Neural cell (in vitro differentiated cells): ENCODE measurements around the gene TMCC2. TPM values are rescaled to one million over a fixed set of nuclear protein-coding genes. Genes with fewer than 3 reads are reported as not detected.

Source experiments
- H2AFZ ChIP-seq: fragments of 200-600, 300-800 bp; sonication (generic), shearing (Covaris generic); 2 replicates; pipeline ENCODE4 v1.6.0; 2014; ENCODE audit warnings: low read depth, mild to moderate bottlenecking, antibody characterized with exemption, low read length, moderate library complexity
- H3F3A ChIP-seq: fragments of 200-600 bp; shearing (Covaris generic); 2 replicates; pipeline ENCODE4 v1.6.1; 2016; ENCODE audit warnings: mild to moderate bottlenecking, moderate library complexity, mixed read lengths, antibody characterized with exemption, low read length; ENCODE audit not compliant: insufficient read depth, poor library complexity, severe bottlenecking
- H3K27ac ChIP-seq: fragments of 200-600, 300-800 bp; sonication (generic), shearing (Covaris generic); 2 replicates; pipeline ENCODE4 v1.5.1; 2014; ENCODE audit warnings: mild to moderate bottlenecking, low read length, moderate library complexity
- H3K27me3 ChIP-seq: fragments of 300-800, 200-600 bp; sonication (generic), shearing (Covaris generic); 2 replicates; pipeline ENCODE4 v1.6.0; 2014; ENCODE audit warnings: mild to moderate bottlenecking, low read depth, low read length, moderate library complexity; ENCODE audit not compliant: insufficient read depth
- H3K36me3 ChIP-seq: fragments of 300-800, 200-600 bp; sonication (generic), shearing (Covaris generic); 2 replicates; pipeline ENCODE4 v1.5.1; 2014; ENCODE audit warnings: mild to moderate bottlenecking, antibody characterized with exemption, low read length, moderate library complexity; ENCODE audit not compliant: insufficient read depth
- H3K4me2 ChIP-seq: fragments of 300-800, 200-600 bp; sonication (generic), shearing (Covaris generic); 2 replicates; pipeline ENCODE4 v1.6.0; 2014; ENCODE audit warnings: mild to moderate bottlenecking, low read length
- H3K4me3 ChIP-seq: fragments of 300-800, 200-600 bp; sonication (generic), shearing (Covaris generic); 2 replicates; pipeline ENCODE4 v1.5.1; 2014; ENCODE audit warnings: mild to moderate bottlenecking, low read length, moderate library complexity
- H3K79me2 ChIP-seq: fragments of 200-600 bp; shearing (Covaris generic); replicated peaks from 2 replicates; pipeline ENCODE4 v1.6.0; 2014; ENCODE audit warnings: mild to moderate bottlenecking, low read length, moderate library complexity; ENCODE audit not compliant: insufficient read depth
- H3K9ac ChIP-seq: fragments of 300-800, 200-600 bp; sonication (generic), shearing (Covaris generic); 2 replicates; pipeline ENCODE4 v1.6.1; 2016; ENCODE audit warnings: mild to moderate bottlenecking, low read length, mixed read lengths
- H3K9me2 ChIP-seq: fragments of 200-600 bp; shearing (Covaris generic); 2 replicates; pipeline ENCODE4 v1.6.1; 2016; ENCODE audit warnings: mild to moderate bottlenecking, low read length, mixed read lengths; ENCODE audit not compliant: insufficient read depth
- H3K9me3 ChIP-seq: fragments of 200-600, 300-800 bp; sonication (generic), shearing (Covaris generic); 2 replicates; pipeline ENCODE4 v1.6.1; 2016; ENCODE audit warnings: mild to moderate bottlenecking, mixed run types, low read length, moderate library complexity, mixed read lengths
- H4K20me1 ChIP-seq: fragments of 200-600 bp; shearing (Covaris generic); 2 replicates; pipeline ENCODE4 v1.6.1; 2016; ENCODE audit warnings: mild to moderate bottlenecking, mixed run types; ENCODE audit not compliant: insufficient read depth
- EP300 ChIP-seq: fragments of 450-650 bp; conservative IDR thresholded peaks from 2 replicates; pipeline ENCODE4 v1.6.1; 2014; ENCODE audit warnings: antibody characterized with exemption, mild to moderate bottlenecking, moderate library complexity; ENCODE audit not compliant: poor library complexity, severe bottlenecking
- EZH2 ChIP-seq: fragments of 200-600, 300-800 bp; shearing (Covaris generic), sonication (generic); IDR thresholded peaks from 2 replicates; pipeline ENCODE4 v1.6.1; 2014; ENCODE audit warnings: antibody characterized with exemption, low read length, borderline replicate concordance, mild to moderate bottlenecking; ENCODE audit not compliant: insufficient read depth, poor library complexity, severe bottlenecking
- MXI1 ChIP-seq: fragments of 450-650 bp; conservative IDR thresholded peaks from 2 replicates; pipeline ENCODE4 v1.6.1; 2014; ENCODE audit warnings: antibody characterized with exemption, mild to moderate bottlenecking; ENCODE audit not compliant: poor library complexity, severe bottlenecking
- POLR2AphosphoS5 ChIP-seq: IDR thresholded peaks from 2 replicates; pipeline ENCODE4 v1.6.1; 2012
- RAD21 ChIP-seq: fragments of 450-650 bp; conservative IDR thresholded peaks from 2 replicates; pipeline ENCODE4 v1.6.1; 2014; ENCODE audit warnings: antibody characterized with exemption, mild to moderate bottlenecking, moderate library complexity
- SMC3 ChIP-seq: fragments of 450-650 bp; conservative IDR thresholded peaks from 2 replicates; pipeline ENCODE4 v1.6.1; 2014; ENCODE audit warnings: antibody characterized with exemption, mild to moderate bottlenecking, moderate library complexity; ENCODE audit not compliant: poor library complexity
- TAF1 ChIP-seq: IDR thresholded peaks from 2 replicates; pipeline ENCODE4 v1.6.1; 2012; ENCODE audit warnings: low read depth
- polyA plus RNA-seq: library from polyadenylated mRNA; depleted of rRNA; stranded (reverse); fragments of >200 nt; gene quantifications from 2 replicates; pipeline ENCODE4 v1.2.3, GENCODE V29; 2014
- TF ChIP-seq, protein P1 (sequence below): fragments of 450-650 bp; IDR thresholded peaks from 2 replicates; pipeline ENCODE4 v1.5.1; 2014; ENCODE audit warnings: antibody characterized with exemption, mild to moderate bottlenecking, moderate library complexity; ENCODE audit not compliant: poor library complexity, severe bottlenecking
- TF ChIP-seq, protein P2 (sequence below): IDR thresholded peaks from 2 replicates; pipeline ENCODE4 v1.6.1; 2012; ENCODE audit warnings: borderline replicate concordance

TMCC2 gene
- polyA plus RNA-seq, 1 donor from 2014 or later, result 32.2 TPM

DNA sequence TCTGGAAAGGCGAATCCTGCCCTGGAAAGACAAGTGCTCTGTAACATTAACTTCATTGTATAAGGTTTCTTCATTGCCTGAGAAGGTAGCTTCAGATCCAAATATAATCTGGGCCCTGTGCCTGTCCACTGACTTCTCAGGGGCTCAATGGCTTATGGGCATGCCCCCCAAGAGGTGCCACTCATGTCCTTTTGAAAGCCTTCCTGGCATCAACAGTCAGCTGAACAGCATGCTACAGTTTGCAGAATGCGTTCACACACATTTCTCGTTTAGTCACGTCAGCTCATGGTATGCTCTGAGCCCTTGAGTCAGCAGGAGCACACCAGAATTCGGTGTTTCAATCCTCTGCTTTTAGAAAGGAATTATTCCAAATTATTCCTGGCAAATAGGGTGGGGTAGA is 23.8 kb downstream of the TMCC2 start:
- Histone ChIP-seq H3K36me3 (no peaks in the 10 kb centered on the region), H2AFZ (no peak overlapping the region), H3K9me3 (no peaks in the 10 kb centered on the region), H3F3A (no peaks in the 10 kb centered on the region), H3K79me2 (no peaks in the 10 kb centered on the region), H3K9me2 (no peaks in the 10 kb centered on the region), H3K27ac (no peak overlapping the region), H3K9ac (no peak overlapping the region), H3K27me3 (no peaks in the 10 kb centered on the region), H4K20me1 (no peaks in the 10 kb centered on the region), H3K4me2 (no peak overlapping the region), H3K4me3 (no peak overlapping the region)
- TF ChIP-seq EZH2 (no peak), TAF1 (no peak), MXI1 (no peak), POLR2AphosphoS5 (no peak), RAD21 (no peak), EP300 (no peak), SMC3 (no peak)
- TF ChIP-seq, protein P1, sequence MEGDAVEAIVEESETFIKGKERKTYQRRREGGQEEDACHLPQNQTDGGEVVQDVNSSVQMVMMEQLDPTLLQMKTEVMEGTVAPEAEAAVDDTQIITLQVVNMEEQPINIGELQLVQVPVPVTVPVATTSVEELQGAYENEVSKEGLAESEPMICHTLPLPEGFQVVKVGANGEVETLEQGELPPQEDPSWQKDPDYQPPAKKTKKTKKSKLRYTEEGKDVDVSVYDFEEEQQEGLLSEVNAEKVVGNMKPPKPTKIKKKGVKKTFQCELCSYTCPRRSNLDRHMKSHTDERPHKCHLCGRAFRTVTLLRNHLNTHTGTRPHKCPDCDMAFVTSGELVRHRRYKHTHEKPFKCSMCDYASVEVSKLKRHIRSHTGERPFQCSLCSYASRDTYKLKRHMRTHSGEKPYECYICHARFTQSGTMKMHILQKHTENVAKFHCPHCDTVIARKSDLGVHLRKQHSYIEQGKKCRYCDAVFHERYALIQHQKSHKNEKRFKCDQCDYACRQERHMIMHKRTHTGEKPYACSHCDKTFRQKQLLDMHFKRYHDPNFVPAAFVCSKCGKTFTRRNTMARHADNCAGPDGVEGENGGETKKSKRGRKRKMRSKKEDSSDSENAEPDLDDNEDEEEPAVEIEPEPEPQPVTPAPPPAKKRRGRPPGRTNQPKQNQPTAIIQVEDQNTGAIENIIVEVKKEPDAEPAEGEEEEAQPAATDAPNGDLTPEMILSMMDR, result no peak
- TF ChIP-seq, protein P2, sequence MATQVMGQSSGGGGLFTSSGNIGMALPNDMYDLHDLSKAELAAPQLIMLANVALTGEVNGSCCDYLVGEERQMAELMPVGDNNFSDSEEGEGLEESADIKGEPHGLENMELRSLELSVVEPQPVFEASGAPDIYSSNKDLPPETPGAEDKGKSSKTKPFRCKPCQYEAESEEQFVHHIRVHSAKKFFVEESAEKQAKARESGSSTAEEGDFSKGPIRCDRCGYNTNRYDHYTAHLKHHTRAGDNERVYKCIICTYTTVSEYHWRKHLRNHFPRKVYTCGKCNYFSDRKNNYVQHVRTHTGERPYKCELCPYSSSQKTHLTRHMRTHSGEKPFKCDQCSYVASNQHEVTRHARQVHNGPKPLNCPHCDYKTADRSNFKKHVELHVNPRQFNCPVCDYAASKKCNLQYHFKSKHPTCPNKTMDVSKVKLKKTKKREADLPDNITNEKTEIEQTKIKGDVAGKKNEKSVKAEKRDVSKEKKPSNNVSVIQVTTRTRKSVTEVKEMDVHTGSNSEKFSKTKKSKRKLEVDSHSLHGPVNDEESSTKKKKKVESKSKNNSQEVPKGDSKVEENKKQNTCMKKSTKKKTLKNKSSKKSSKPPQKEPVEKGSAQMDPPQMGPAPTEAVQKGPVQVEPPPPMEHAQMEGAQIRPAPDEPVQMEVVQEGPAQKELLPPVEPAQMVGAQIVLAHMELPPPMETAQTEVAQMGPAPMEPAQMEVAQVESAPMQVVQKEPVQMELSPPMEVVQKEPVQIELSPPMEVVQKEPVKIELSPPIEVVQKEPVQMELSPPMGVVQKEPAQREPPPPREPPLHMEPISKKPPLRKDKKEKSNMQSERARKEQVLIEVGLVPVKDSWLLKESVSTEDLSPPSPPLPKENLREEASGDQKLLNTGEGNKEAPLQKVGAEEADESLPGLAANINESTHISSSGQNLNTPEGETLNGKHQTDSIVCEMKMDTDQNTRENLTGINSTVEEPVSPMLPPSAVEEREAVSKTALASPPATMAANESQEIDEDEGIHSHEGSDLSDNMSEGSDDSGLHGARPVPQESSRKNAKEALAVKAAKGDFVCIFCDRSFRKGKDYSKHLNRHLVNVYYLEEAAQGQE, result no peak

DNA sequence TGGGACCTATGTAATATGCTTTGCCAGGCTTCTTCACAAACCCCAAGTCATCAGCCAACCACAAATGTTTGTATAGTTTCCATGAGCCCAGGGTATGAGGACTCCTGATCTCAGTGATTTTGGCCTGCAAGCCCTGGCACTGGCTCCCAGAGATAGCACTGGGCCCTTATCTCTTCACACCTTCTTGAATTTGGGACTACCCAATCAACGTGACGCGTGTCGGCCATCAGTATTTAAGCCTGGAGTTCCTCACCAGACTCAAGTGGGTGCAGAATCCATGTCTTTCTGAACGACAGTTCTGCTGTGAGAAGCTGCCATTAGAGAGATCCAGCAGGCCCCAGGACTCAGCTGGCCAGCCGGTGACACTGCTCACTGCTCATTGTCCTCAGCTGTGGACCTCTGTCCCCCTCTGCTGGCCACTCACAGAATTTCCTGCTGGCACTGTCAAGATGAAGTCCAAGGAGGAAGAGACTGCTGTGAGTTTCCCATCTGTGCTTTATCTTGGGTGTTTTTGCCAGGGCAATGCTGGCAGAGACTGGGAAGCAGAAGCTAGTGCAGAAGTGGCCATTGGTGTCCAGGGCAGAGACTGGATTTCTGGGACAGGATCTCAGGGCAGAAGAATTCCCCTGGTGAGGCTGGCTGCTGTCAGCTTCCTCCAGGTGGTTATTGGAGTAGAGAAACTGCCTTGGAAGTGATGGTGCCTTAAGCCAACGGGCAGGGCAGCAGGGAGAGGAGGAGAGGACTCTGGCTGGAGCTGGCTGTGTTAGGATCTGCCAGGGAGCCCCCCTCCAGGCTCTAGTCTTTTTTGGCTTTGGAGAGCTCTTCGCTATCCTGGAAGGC is 28.4 kb downstream of the TMCC2 start:
- peak overlapping the region; percentile 45 for H2AFZ ChIP-seq
- H3K9ac ChIP-seq, result peak overlapping the region; percentile 36
- H3K4me3 ChIP-seq, result no peak overlapping the region
- no peaks in the 10 kb centered on the region for H3K9me2 ChIP-seq
- TF ChIP-seq POLR2AphosphoS5 (no peak), SMC3 (peak; percentile 89), RAD21 (peak; percentile 95)
- TF ChIP-seq, protein P1, result peak; percentile 95
- H3K27me3 ChIP-seq, result no peaks in the 10 kb centered on the region
- H3K4me2 ChIP-seq, result no peak overlapping the region
- H3K79me2 ChIP-seq, result no peaks in the 10 kb centered on the region
- no peaks in the 10 kb centered on the region for H3K9me3 ChIP-seq
- H3F3A ChIP-seq, result no peaks in the 10 kb centered on the region
- peak overlapping the region; percentile 44 for H3K27ac ChIP-seq
- no peaks in the 10 kb centered on the region for H4K20me1 ChIP-seq
- no peaks in the 10 kb centered on the region for H3K36me3 ChIP-seq
